Mammary epithelial cell (primary cell): ENCODE data around the gene TRIL.
A peak's percentile ranks its signal among the peaks of the same experiment; 100 is the strongest.

Experiments
- CTCF ChIP-seq, 2 donors: IDR thresholded peaks in 1 of 2; conservative IDR thresholded peaks in 1 of 2; 2 replicates each; pipeline ENCODE4 v1.5.1; 2011 to 2012; ENCODE audit warnings: inconsistent platforms in 2 of 2, low read length in 2 of 2, mild to moderate bottlenecking in 2 of 2, control low read depth in 1 of 2, low read depth in 1 of 2; ENCODE audit not compliant: insufficient read depth in 1 of 2; ENCODE audit errors: extremely low read depth in 1 of 2
- EZH2 ChIP-seq: IDR thresholded peaks from 2 replicates; pipeline ENCODE4 v1.6.1; 2012; ENCODE audit warnings: low read length, inconsistent platforms, borderline replicate concordance

- TF ChIP-seq CTCF (conservative IDR thresholded peaks at IDR 0.05 in 1 of 2, IDR thresholded peaks at IDR 0.05 in 1 of 2; ENCODE audit: extremely low read depth in 1 of 2, insufficient read depth in 1 of 2, low read depth in 1 of 2, low read length in 2 of 2) (peak; percentile 30 to 62), EZH2 (peak; percentile 59)
These were observed 1.5 kb downstream of the TRIL start for GRCh38 chr7:28956608-28957063.
